G401.6 (cell line): ENCODE results near the gene DYNLT5.
"Not testable (repeated sequence)": the region's sequence is repeated elsewhere in the genome, so short reads cannot be mapped to it uniquely, and the experiment has no call there.

Experiments used
- FAIRE-seq: peaks from 2 replicates; lab custom pipeline; 2012; peaks lifted over from hg19 to GRCh38; lab: Jason Lieb, UNC

Gene DYNLT5

DNA sequence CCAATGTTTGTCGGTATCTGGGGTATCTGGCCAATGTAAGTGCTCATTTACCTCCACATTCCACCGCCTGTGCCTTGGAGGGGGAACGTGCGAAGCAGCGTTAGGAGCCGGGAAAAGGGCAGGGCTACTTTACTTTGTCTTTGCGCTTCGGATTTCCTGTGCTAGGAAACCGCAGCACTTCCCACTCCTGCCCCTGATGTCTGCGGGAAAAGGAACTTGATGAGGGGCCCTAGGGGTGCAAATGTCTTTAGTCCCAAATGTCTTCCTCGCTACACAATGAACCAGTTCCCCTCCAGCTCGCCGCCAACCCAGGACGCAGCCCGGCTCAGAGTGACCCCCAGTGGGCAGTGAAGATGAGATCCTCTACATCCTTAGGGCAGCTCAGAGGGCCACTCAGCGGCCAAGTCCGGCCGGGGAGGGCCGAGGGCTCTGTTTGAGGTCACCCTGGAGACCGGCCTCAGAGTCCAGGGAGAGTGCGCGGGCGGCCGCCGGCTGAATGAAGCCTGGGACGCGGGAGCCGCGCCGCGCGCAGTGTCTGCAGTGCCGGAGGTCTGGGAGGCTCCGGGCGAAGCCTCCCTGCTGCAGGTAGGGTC is at the start of gene DYNLT5:
DYNLT5 (plus strand) TSS at position 460 of the 593 bp plus-strand sequence. CDS start 2,200 bp downstream, outside the sequence.
- FAIRE-seq = no peak

DNA sequence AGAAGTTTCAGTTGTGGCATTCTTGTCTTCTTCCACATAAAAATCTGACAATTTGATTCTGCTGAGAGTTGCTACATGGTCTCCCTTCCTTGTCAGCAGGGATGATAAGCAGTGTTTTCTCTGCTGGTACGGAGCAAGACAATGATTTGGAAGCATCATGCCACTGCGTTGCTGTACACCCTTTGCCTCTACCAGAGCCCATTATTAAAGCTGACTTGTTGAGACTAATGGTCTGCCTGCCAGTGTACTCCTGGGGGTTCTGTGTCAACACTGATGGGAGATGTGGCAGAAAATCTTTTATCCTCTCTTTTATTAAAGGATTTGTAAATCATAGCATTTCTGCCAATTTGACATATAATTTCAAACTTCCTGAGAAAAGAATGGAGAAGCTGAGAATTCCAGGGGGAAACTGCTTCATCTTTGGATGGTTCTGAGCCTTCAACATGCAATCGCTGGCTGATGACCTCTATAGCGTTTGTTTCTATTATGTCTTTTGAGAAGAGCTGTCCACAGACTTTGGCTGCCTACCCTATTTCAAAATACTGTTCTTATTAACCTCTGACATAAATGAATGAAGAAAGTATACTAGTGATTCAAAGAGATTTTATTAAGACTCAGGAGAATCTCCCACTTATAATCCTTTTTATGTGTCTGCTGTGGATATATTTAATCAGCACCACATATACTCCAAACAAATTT is 47.9 kb upstream of the DYNLT5 start:
- FAIRE-seq = no peak

DNA sequence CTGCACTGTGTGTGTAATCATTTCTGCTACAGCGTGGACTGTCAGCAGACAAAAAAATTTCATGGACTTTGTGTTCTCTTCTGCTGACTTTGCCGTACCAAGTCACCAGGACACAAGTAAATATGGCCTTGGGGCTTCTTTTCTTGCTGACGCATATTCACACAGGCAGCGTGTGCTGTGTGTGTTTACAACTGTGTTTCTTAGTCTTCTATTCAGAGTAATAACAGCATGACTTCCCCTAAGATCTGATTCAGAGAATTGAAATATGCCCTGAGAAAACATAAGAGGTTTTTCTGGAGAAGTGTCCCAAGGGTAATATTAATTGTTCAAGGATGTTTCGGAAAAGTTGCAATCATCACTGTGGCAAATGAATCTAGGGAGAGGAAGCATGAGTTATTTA is 47.1 kb upstream of the DYNLT5 start:
- FAIRE-seq = no peak

- FAIRE-seq = no peak
Measured at GRCh38 chr1:66711420-66711819, 40.8 kb upstream of the DYNLT5 start.

- FAIRE-seq = no peak
Measured at GRCh38 chr1:66712839-66713238, 39.4 kb upstream of the DYNLT5 start.

- no peak for FAIRE-seq
Measured at GRCh38 chr1:66723985-66724384, 28.3 kb upstream of the DYNLT5 start.

- peak; percentile 73 for FAIRE-seq
Measured at GRCh38 chr1:66725885-66726665, 26.2 kb upstream of the DYNLT5 start.

- FAIRE-seq = no peak
Measured at GRCh38 chr1:66728021-66728420, 24.2 kb upstream of the DYNLT5 start.

GRCh38 chr1:66728716-66729115 is 23.5 kb upstream of the DYNLT5 start:
- not testable (repeated sequence) for FAIRE-seq

DNA sequence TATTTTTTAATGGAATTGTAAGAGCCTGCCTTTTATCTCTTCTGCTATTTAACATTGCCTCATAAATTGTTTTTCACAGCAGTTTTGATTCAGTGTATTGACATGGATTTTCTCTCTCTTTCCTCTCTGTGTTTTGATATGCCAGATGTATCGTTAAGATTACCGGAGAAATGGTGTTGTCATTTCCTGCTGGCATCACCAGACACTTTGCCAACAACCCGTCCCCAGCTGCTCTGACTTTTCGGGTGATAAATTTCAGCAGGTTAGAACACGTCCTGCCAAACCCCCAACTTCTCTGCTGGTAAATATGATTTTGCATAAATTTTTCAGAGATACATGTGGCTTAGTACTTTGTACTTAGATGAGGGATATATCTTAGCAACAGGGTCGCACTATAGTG is 23.1 kb upstream of the DYNLT5 start:
- no peak for FAIRE-seq

DNA sequence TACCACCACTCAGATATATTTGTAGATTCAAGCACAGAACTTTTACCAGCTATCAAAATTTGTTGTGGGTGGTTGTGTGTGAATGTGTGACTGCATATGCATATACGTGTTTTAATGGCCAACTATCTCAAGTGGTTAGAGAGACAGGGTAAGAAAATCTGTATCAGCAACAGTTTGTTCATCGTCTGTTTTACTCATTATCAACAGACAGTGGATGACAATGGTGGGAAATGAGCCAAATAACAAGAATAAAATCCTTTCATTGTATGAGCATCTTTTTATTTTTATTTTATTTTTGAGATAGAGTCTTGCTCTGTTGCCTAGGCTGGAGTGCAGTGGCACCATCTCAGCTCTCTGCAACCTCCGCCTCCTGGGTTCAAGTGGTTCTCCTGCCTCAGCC is 22.7 kb upstream of the DYNLT5 start:
- no peak for FAIRE-seq

DNA sequence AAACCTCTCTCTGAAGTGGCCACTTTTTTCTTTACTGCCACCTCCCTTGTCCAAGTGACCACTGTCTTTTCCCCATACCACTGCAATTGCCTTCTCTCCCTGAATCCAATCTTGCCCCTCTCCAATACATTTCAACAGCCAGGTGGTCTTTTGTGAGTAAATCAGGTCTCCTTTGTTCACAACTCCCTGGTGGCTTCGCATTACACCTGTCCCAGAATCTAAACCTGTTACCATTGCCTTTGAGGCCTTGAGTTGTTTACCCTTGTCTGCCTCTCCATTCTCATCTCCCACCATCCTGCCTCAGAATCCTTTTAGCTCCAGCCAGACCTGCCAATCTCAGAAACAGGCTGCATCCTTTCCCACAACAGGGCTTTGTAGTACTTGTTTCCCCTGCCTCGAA is 21.8 kb upstream of the DYNLT5 start:
- FAIRE-seq = no peak

DNA sequence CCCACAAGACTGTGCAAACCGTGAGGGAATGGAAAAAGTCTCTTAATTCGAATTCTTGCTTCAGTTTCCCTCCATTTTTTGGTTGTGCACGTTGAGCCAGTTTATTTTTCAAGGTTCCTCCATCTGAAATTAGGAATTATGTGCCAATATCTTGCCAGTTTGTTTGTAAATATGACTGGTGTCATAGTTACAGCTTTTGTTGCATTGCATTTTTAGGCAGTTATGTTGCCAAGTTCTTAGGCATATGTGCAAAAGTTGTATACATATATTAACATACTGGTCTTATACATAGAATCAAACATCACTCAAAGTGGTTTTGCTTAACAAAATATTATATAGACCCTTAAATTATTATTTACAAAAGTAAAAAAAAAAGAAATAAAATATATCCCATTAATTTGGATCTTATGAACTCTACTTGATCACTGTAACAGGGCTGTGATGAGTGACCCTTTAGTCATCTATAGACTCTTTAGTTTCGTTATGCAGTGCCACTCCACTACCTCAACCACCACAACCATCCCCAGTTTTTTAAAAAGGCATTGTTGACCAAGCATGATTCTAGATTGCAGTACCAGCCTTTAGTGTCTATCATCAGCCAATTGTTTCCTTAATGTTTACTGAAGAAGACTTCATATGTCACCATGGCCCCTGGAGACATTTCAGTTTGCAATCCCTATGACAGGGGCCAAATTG is 20.9 kb upstream of the DYNLT5 start:
- no peak for FAIRE-seq

- FAIRE-seq = no peak
Measured at GRCh38 chr1:66732407-66733166, 19.7 kb upstream of the DYNLT5 start.

DNA sequence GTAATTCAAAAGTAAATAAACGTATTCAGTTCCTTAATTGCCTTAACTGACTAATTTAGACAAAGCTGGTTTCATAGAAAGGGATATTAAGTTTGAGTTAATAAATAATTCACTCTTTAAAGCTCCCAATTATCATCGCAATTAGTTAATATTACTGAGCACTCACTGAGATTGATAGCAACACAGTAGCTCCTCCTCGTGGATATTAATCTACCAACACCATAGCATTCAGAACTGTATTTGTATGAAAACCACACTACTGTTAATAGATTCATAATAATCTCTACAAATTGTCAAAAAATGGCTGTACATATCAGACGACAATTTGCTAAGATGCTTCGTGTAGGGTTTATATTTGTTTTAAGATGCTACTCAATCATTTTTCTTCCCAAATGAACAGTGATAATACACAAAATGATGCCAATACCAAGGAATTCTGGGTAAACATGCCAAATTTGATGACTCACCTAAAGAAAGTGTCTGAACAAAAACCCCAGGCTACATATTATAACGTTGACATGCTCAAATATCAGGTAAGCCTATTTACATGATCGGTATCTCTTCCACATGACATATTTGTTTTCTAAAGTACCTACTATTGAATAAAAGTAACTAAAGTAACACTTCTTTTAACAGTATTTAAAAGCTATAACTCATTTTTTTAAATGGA is 18.8 kb upstream of the DYNLT5 start:
- no peak for FAIRE-seq

GRCh38 chr1:66734531-66734930 is 17.7 kb upstream of the DYNLT5 start:
- FAIRE-seq = not testable (repeated sequence)

DNA sequence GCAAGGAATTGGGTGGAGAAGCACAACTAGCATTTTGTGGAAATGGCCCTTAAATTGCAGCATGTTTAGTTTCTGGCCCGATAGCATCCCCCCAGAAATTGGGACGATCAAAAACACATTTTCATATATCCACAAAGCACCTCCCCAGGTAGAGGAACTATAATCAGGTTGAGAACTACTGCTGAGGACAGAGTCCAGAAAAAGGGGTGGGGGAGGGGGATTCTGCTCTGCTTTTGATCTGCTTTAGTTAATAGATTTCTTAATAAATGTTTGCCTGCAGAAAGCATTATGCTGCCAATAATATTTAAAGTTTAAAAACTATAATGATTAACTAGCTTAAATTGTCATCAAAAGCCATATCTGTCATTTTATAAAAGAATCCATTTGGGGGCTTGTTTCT is 14.4 kb upstream of the DYNLT5 start:
- no peak for FAIRE-seq

DNA sequence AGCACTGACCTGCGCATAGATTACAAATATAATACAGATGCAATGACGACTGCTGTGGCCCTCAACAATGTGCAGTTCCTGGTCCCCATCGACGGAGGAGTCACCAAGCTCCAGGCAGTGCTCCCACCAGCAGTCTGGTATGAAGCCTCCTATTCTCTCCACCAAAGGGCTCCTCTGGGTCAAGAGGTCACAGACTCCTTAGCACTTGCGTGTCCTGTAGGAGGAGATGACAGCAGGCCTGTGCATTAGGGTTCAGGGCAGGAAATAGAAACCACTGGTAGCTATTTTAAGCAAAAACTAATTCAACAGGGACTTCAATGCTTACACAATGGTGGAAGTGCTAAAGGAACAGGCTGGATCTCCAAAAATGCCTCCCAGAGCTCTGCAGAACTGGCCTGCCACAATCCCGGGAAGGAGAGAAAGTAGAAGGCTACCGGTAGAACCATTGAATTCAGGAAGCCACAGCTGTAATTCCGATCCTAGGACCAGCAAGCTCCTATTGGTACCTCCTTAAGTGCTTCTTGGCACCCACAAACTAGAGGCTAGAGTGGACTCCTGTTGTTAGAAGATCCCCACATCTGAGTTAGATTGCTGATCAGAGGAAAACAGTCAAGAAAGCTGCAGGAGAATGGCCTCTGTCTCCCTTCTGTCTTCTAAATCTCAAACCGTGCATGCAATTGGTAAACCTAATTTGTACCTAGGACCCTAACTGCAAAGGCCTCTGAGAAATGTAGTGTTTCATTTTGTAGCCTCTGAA is 12.7 kb upstream of the DYNLT5 start:
- no peak for FAIRE-seq

DNA sequence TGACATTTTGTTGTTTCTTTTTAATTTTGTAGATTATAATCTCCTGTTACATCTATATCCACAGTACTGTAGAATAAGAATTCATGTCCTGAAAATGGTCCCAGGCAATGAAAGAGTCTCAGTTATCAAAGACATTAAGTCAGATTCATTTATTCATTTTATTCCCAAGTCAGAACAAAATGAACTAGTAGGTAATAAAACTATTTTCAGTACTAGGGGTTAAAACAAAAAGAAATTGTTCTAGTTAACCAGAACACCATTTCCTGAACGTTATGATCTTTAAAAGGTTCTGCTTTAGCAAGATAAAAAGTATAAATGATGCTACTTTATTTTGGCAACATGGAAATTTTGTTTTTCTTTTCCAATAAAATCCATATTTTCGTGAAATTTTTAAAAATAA is 6.8 kb upstream of the DYNLT5 start:
- no peak for FAIRE-seq

GRCh38 chr1:66747501-66747900 is 4.8 kb upstream of the DYNLT5 start:
- no peak for FAIRE-seq

DNA sequence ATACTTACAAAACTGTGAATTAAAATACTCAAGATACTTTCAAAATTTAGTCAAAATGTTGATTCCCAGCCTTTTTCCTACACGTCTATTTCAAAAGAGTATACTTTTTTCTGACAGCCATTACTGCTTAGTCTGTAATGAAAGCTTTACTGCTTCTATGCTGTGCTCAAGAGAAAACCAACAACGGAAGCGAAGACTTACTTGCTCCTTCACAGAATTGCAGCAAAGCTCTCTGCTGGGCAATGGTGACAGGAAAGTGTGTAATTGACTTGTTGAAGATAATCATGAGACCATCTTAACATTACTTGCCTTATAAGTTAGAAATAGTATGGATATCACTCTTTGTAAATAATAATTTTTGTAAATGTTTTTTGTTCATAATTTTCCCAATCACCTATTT is 1.7 kb upstream of the DYNLT5 start:
- no peak for FAIRE-seq
